Measurements from ENCODE around the gene LPCAT1.

GRCh38 chr5:1523480-1523792, 324 bp downstream of the LPCAT1 start:
- TF ChIP-seq CTCF (IDR thresholded peaks at IDR 0.05) (no peak), POLR2A (IDR thresholded peaks at IDR 0.05) (no peak), EP300 (IDR thresholded peaks at IDR 0.05) (no peak)

Data from tibial nerve (tissue), 4 donors.